GM21528 (cell line): Measurements from ENCODE around the gene SCPEP1.

Source experiments
- ATAC-seq: cut with Tn5 transposase; IDR thresholded peaks from one replicate; pipeline ENCODE4 v1.9.1; 2021; ENCODE audit warnings: mild to moderate bottlenecking, moderate library complexity; ENCODE audit not compliant: unreplicated experiment, low FRiP score

SCPEP1 gene

GRCh38 chr17:57037411-57037810 is 59.5 kb downstream of the SCPEP1 start:
- ATAC-seq, result no peak

DNA sequence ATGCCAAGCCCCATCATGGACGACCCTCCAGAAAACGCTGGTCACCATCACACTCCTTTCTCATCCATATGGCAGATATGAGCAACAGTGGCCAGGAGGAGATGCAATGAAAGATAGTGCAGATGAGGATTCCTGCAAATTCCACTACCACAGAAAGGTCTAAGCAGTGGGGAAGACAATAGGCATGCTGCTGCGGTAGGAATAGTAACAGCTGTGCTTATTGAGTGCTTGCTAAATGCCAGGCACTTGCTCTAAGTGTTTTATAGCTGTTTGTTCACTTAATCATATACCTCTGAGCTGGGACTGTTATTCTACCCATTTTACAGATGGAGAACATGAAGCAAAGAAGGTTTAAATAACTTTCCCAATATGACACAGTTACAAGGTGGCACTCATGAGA is 60.6 kb downstream of the SCPEP1 start:
- no peak for ATAC-seq

- ATAC-seq, result no peak
Measured at GRCh38 chr17:57040571-57040970, 62.6 kb downstream of the SCPEP1 start.

DNA sequence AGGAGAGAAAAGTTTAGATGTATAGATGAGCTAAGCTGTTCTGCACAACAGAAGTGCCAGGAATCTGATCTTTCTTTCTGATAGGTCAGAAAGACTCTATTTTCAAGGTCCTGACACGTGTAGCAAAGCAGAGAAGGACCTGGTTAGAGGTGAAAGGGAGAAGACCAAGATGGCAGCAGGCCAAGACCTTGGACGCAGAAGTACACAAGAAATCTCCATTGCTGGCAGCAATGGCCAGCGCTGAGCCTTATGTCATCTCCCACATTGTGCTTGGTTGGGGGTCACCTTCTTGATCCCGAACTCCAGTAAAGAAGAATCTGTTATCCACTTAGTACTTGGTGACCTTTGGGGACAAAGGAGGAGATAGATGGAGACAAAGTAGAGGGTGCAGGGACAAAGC is 65.3 kb downstream of the SCPEP1 start:
- ATAC-seq, result no peak

GRCh38 chr17:57044976-57045867 is 67.3 kb downstream of the SCPEP1 start:
- ATAC-seq, result no peak

GRCh38 chr17:57045868-57046704 is 68.2 kb downstream of the SCPEP1 start:
- no peak for ATAC-seq

DNA sequence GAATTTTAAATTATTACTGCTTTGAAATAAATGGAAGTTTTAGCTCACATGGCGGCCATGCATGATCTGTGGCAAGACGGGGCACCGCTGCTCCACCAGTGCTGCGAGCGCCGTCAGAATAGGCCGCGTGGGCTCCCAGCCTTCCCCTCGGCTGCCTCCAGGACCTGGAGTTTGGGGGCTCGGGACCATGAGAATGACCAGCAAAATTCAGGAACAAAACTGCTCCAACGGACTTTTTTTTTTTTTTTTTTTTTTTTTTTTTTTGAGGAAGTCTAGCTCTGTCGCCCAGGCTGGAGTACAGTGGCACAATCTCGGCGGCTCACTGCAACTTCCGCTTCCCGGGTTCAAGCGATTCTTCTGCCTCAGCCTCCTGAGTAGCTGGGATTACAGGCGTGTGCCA is 68.8 kb downstream of the SCPEP1 start:
- ATAC-seq, result no peak

DNA sequence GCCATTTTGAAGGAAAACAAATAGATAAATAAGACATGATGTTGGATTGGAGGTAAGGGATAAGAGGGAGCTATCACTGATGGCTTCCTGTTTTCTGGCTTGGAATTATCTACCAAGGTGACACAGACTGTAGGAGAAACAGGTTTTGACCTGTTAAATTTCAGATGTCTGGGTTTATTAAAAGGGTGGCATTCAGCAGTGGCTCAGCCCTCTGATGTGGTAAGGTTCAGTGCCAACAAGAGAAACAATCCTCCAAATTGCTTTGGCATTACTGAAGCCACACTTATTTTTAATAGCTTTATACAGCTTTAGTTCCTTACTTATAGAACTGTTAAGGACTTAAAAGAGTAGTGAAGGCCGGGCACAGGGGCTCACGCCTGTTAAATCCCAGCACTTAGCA is 70.2 kb downstream of the SCPEP1 start:
- no peak for ATAC-seq

GRCh38 chr17:57050306-57050705 is 72.4 kb downstream of the SCPEP1 start:
- no peak for ATAC-seq

- no peak for ATAC-seq
Measured at GRCh38 chr17:57051886-57052361, 74.0 kb downstream of the SCPEP1 start.
